Fibroblast of gingiva (primary cell): ENCODE results near the gene ANKIB1.

Source experiments
- DNase-seq: peaks from one replicate; pipeline ENCODE4 v3.0.0-alpha.2; 2011; ENCODE audit warnings: low read depth

ANKIB1 gene

GRCh38 chr7:92268921-92269320 lies 23.1 kb downstream of the ANKIB1 start:
- no peak for DNase-seq

GRCh38 chr7:92275327-92275726 lies 29.6 kb downstream of the ANKIB1 start:
- DNase-seq, result no peak

- DNase-seq, result no peak
These were observed 30.7 kb downstream of the ANKIB1 start for GRCh38 chr7:92276460-92276864.

- peak; percentile 12 for DNase-seq
These were observed 33.7 kb downstream of the ANKIB1 start for GRCh38 chr7:92279396-92280031.

- no peak for DNase-seq
These were observed 35.3 kb downstream of the ANKIB1 start for GRCh38 chr7:92281031-92281430.

- DNase-seq, result no peak
These were observed 36.5 kb downstream of the ANKIB1 start for GRCh38 chr7:92282221-92282814.

GRCh38 chr7:92282930-92283329 lies 37.2 kb downstream of the ANKIB1 start:
- DNase-seq, result no peak

GRCh38 chr7:92289321-92289720 lies 43.5 kb downstream of the ANKIB1 start:
- DNase-seq, result no peak

GRCh38 chr7:92292981-92293380 lies 47.2 kb downstream of the ANKIB1 start:
- DNase-seq, result no peak

GRCh38 chr7:92293896-92294590 lies 48.3 kb downstream of the ANKIB1 start:
- DNase-seq, result no peak

- DNase-seq, result no peak
These were observed 49.6 kb downstream of the ANKIB1 start for GRCh38 chr7:92295391-92295790.

GRCh38 chr7:92296235-92296634 lies 50.5 kb downstream of the ANKIB1 start:
- DNase-seq, result no peak

- no peak for DNase-seq
These were observed 51.2 kb downstream of the ANKIB1 start for GRCh38 chr7:92296880-92297445.

- DNase-seq, result no peak
These were observed 52.0 kb downstream of the ANKIB1 start for GRCh38 chr7:92297736-92298135.

GRCh38 chr7:92303761-92304160 lies 58.0 kb downstream of the ANKIB1 start:
- no peak for DNase-seq

GRCh38 chr7:92304406-92304893 lies 58.7 kb downstream of the ANKIB1 start:
- DNase-seq, result no peak

- no peak for DNase-seq
These were observed 60.4 kb downstream of the ANKIB1 start for GRCh38 chr7:92306153-92306552.

- DNase-seq, result no peak
These were observed 67.3 kb downstream of the ANKIB1 start for GRCh38 chr7:92313055-92313454.

GRCh38 chr7:92319243-92319642 lies 73.5 kb downstream of the ANKIB1 start:
- no peak for DNase-seq

GRCh38 chr7:92325173-92325572 lies 79.4 kb downstream of the ANKIB1 start:
- no peak for DNase-seq

- DNase-seq, result peak; percentile 15
These were observed 80.1 kb downstream of the ANKIB1 start for GRCh38 chr7:92325858-92326257.

- DNase-seq, result no peak
These were observed 85.2 kb downstream of the ANKIB1 start for GRCh38 chr7:92330835-92331438.

GRCh38 chr7:92331508-92331907 lies 85.7 kb downstream of the ANKIB1 start:
- no peak for DNase-seq
